HepG2 (cell line): ENCODE measurements around the gene GRP.

ENCODE experiments used
- CBX1 ChIP-seq: IDR thresholded peaks from one replicate; pipeline ENCODE4 v1.6.1; 2016; ENCODE audit warnings: antibody characterized with exemption, low read depth
- CEBPB ChIP-seq: IDR thresholded peaks from 2 replicates; pipeline ENCODE4 v1.6.1; 2011; ENCODE audit warnings: low read depth, low read length, improper control_type of control experiment, borderline replicate concordance
- CREB1 ChIP-seq, 2 experiments: fragments of 450-650 bp in 1 of 2; IDR thresholded peaks; 2 replicates each; pipeline ENCODE4 v1.6.1; 2016 to 2017; ENCODE audit warnings: control low read depth in 1 of 2, mild to moderate bottlenecking in 1 of 2, missing compliant biosample characterization in 1 of 2, missing genetic modification characterization in 1 of 2
- CTCF ChIP-seq: sonication (generic); formaldehyde crosslinking; IDR thresholded peaks from 2 replicates; pipeline ENCODE4 v1.5.0; 2020; ENCODE audit warnings: mild to moderate bottlenecking, missing genetic modification reagents, moderate library complexity
- FIP1L1 ChIP-seq: fragments of 200-400 bp; formaldehyde crosslinking; IDR thresholded peaks from 2 replicates; pipeline ENCODE4 v1.6.1; 2018; ENCODE audit warnings: low read depth, mild to moderate bottlenecking, low read length, moderate library complexity, borderline replicate concordance; ENCODE audit not compliant: insufficient read depth
- RELA ChIP-seq: sonication (generic); formaldehyde crosslinking; IDR thresholded peaks from 2 replicates; pipeline ENCODE4 v1.4.0; 2020; ENCODE audit warnings: missing genetic modification reagents
- ZNF446 ChIP-seq: sonication (generic); formaldehyde crosslinking; IDR thresholded peaks from 2 replicates; pipeline ENCODE4 v1.5.0; 2020; ENCODE audit warnings: mild to moderate bottlenecking, missing genetic modification reagents

- TF ChIP-seq CBX1 = no peak
- no peak for TF ChIP-seq FIP1L1
- no peak for TF ChIP-seq ZNF446
- no peak for TF ChIP-seq CTCF (CRISPR knock-in tag)
- TF ChIP-seq CEBPB = no peak
- no peak for TF ChIP-seq CREB1 (IDR thresholded peaks at IDR 0.05)
- no peak for TF ChIP-seq CREB1 (CRISPR knock-in tag; IDR thresholded peaks at IDR 0.05)
- TF ChIP-seq RELA (CRISPR knock-in tag) = no peak
These were observed 47.2 kb upstream of the GRP start for GRCh38 chr18:59172664-59173249.
